NCI-H1417 treated with DMSO at 0.1 percent for 48 hours (cell line): Measurements from ENCODE around the gene DBP.

Experiments used
- DNase-seq: peaks from one replicate; lab custom pipeline; 2025; lab: John Stamatoyannopoulos, UW

The DBP gene

GRCh38 chr19:48627201-48627864 is 9.8 kb downstream of the DBP start:
- DNase-seq = no peak

GRCh38 chr19:48625891-48626327 is 11.3 kb downstream of the DBP start:
- no peak for DNase-seq

DNA sequence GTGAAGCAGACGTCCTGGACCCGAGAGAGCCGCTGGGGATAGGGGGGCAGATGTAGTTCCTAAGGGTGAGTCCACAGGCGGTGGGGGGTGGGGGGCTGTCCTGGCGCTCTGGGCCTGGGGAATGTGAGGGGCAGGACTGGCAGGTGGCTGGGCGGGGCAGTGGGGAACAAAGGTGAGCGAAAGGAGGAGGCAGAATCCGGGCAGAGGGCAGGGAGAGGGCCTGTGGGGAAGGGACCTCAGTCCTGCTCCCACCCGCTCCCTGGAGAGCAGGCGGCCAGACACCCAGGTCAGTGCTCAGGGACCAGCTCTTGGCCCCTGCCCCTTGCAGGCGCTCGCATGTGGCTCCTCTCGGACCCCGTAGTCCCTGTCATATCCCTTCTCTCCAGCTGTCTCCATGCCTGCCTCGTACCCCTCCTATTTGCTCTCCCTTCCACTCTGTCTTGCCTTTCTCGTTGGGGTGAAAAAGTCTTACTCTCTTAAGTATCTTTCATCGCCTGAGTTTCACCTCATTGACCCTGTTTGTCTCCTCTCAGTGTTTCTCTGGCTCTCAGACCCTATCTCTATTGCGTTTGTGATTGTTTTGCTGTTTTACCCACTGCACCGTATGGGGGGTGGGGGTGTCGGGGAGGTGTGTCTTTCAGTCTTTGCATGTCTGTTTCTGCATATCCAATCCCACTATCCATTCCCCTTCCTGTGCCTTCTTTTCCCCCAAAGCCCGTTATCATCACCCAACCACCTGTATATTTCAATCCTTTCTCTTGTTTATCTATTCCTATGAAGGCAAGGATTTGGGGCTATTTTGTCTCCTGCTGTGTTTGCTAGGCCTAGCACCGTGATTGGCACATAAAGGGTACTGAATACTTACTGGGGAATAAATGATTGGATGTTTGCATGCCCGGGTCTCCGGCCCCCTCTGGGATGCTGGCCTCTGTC is 12.1 kb downstream of the DBP start:
- DNase-seq = no peak

DNA sequence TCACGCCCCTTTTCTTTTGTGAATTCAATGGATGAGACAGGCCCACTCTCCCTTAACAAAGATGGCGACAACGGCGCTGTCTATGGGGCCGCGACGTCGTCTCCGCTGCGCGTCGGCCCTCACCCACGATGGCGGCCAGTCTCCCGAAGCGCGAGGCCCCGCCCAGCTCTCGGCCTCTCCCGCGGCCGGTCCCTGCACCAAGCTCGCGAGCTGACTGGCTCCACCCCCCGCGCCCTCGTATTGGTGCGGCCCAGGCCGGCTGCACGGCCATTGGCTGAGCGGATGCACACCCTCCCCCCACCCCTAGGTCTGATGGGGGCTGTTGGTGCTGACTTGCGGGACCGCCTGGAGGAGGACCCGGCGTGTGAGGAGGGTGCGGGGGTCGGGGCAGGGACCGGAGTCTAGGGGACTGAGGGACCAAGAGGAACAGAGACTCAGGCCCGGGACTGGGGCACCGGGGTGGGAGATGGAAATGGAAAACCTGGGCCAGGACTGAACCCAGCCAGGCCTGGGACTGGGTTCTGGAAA is 13.0 kb downstream of the DBP start:
- DNase-seq = peak; percentile 73

GRCh38 chr19:48623556-48624066 is 13.6 kb downstream of the DBP start:
- no peak for DNase-seq

- DNase-seq = no peak
Measured at GRCh38 chr19:48619692-48620585, 17.2 kb downstream of the DBP start.

GRCh38 chr19:48618916-48619691 is 18.1 kb downstream of the DBP start, which contains the start of the genes RPL18 and SPHK2:
Gene RPL18, minus strand, starts transcription at chr19:48619178. Its CDS starts 35 bp downstream, at chr19:48619143.
Gene SPHK2, plus strand, starts transcription at chr19:48619506. Its CDS starts 1,009 bp downstream, at chr19:48620515.
- peak; percentile 93 for DNase-seq

- DNase-seq = no peak
Measured at GRCh38 chr19:48618278-48618915, 18.8 kb downstream of the DBP start.

GRCh38 chr19:48617146-48617937 is 19.8 kb downstream of the DBP start:
- DNase-seq = no peak

DNA sequence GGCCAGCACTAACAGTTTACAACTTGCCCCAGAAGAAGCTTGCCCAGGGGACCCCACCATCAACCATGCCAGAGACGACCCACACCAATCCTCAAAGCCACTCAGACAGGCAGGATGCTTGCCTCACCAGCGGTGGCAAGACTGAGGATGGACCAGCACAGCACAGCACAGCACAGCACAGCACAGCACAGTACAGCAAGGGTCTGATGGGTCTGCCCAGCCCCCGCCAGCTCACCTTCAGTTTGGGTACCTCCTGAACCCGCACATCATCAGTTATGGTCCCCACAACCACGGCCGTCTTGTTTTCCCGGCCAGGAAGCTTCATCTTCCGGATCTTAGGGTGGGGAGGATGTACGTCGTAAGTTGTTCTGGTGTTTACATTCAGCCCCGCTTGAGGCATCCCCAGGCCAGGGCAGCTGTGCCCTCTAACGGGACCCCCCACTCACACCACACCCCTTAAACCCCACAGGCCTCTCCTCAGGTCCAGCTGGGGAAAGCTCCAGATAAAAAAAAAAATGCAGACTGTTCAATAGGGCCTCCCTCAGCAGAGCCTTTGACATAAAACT is 20.6 kb downstream of the DBP start:
- DNase-seq = no peak

GRCh38 chr19:48616041-48616436 is 21.1 kb downstream of the DBP start:
- DNase-seq = no peak

DNA sequence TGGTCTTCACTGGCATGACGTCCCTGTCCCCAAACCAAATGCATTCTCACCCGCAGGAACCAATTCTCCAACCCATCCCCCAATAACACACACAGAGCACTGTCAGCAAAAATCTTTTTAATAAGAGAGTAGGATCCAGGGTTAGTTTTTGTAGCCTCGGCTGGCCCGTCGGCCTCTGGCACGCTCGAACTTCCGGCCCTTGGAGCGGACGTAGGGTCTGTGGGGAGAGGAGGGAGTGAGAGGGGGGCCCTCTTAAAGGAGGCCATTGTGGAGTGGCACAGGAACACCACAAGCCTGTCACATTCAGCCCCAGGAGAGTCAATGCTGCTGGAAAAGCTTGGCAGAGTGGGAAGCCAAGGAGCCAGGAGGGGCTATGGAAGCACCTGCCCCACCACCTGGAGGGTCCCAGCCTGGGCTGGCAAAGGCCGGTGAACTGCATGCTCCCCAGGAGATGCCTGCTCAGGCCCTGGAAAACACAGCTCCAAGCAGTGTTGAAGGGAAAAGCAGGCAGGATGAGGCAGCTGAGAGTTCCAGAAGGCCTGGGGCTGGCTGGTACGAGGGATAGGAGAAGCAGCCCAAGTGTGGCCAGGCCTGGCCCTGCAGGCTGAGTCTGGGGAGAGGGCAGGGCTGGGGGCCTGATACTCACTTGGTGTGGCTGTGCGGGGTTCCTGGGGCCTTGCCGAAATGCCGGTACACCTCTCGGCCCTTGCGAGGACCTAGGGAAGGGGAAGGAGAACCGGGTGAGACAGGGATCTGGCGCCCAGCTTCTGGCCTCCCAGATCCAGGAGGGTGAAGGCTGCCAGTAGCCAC is 21.7 kb downstream of the DBP start:
- no peak for DNase-seq

DNA sequence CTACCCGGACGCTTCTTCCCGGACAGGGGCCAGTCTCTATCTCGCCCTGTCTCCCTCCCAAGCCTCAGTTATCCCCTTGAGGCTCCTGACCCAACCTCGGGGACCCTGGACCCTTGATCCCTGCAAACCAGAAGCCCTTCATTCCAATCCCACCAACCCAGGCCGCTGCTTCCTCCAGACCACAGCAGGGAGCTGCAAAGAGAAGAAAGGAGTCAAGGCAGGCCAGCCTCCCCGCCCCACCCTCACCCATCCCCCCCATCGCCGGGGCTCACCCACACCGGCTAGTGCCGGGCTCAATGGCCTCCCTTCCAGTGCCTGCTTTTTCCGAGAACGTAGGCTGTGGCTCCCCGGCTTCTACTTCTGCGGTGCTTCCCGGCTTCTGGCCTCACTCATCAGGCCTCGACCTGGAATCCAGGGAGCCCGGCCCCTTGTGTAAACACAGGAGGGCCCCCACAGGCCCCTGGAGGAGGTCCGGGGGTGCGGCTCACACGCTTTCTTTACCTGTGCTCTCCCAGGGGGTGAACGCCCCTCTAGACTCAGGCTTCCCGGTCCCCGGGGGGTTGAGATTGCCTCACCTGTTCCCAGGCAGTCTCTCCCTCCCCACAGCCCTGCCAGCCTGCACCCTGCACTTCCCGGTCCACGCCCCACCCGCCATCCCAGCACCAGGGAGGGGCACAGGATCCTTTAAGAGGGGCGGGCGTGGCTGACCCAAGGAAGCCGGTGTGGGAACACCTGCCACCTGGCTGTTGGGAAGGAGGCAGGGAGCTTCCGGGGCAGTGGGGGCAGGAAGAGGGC is 22.5 kb downstream of the DBP start, which contains the start of gene FAM83E:
TSS of gene FAM83E (minus strand) at position 641 of the 795 bp plus-strand sequence. CDS start 1,704 bp downstream, outside the sequence.
- no peak for DNase-seq

DNA sequence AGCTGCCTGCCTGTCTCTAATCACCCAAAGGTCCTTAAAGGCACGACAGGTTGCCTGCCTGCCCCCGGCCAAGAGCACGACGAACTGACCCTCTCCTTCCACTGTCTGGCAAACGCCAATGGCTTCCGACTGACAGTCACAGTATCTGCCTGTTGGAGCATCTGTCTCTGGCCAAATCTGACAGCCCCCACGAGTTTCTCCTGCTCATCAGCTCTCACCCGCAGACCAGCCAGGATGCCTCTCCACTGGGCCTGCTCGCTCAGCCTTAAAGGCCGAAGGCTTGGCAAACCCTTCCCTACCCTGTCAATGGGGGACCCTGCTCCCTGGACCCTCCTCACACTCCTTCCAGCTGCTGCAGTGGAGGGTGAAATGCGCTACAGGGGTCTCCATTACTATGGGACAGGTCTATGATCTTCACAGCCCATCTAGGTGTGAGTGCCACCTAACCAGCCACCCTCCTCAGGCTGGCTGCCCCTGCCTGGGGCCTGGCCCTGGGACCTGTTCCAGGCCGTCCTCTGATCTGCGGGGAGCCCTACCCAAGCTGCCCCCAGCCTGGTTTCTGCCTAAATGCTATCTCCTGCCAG is 23.2 kb downstream of the DBP start:
- DNase-seq = no peak

DNA sequence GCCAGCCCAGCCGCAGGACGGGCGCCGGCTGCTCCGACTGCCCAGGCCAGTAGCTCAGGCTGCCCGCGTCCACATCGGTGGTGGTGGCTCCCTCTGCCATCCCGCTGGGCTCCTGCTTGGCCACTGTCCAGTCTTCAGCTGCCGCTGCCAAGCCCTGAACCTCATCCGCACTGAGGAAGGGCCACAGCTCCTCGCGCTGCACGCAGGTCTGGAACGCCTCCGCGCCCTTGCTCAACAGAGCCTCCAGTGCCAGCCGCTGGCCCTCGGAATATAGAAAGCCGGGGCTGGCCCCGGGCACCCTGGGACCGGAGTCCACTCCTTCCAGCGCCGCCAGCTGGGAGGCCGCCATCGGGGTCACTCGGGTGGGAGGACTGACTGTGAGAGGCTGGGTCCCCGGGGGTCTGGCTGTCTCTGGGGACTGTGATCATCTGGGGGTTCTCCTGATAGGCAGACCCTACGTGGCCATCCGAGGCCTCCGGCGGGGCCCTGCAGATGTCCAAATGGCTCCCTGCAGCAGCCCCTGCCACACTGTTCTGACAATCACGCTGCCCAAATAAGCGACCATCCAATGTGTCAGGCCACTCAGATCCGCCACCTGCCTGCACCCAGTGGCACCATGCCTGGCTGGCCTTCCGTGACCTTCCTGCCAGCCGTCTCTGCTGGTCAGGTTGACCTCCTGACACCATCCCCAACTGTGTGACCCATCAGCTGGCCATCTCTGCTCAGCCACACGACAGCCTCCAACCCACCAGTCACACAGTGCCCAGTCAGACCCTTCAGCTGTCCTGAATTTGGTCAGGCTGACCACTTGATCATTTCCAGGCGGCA is 23.9 kb downstream of the DBP start:
- no peak for DNase-seq

- no peak for DNase-seq
Measured at GRCh38 chr19:48611872-48612271, 25.3 kb downstream of the DBP start.
